CD4-positive, alpha-beta T cell treated with Interferon alpha-2 for 1 hour (primary cell): ENCODE measurements around the gene TSPAN31.

Source experiments
- DNase-seq, 2 donors: peaks; one replicate each; pipeline ENCODE4 v3.0.0-alpha.2; 2020 to 2022

TSPAN31 gene

DNA sequence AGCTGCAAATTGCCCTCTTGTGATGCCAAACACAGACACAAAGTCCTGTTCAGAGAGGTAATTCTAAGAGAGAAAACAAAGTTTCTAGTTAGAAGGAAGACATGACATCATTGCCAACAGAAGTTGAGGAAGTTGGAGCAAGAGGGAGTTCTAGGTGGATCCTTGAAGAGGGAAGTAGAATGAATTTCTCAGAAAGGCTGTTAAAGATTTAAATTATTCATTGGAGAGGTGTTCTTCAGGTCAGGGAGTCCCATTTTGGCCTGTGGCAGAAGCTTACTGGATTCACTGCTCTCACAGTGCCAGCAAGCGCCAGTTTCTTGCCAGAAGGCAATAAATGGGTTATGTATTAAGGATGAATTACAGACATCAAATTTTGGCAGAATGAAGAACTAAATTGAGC lies 53.1 kb downstream of the TSPAN31 start:
- DNase-seq: no peak
